ENCODE results near the gene TUBB6.

TUBB6 gene

GRCh38 chr18:12338382-12338781 lies 30.3 kb downstream of the TUBB6 start:
- no peak for DNase-seq (ENCODE audit: low spot score)

GRCh38 chr18:12340945-12341660 lies 33.1 kb downstream of the TUBB6 start:
- no peak for DNase-seq (ENCODE audit: low spot score)

GRCh38 chr18:12342661-12343060 lies 34.6 kb downstream of the TUBB6 start:
- DNase-seq (ENCODE audit: low spot score): no peak

- no peak for DNase-seq (ENCODE audit: low spot score)
These were observed 37.6 kb downstream of the TUBB6 start for GRCh38 chr18:12345491-12346239.

- DNase-seq (ENCODE audit: low spot score): no peak
These were observed 38.2 kb downstream of the TUBB6 start for GRCh38 chr18:12346240-12346565.

- no peak for DNase-seq (ENCODE audit: low spot score)
These were observed 39.9 kb downstream of the TUBB6 start for GRCh38 chr18:12347895-12348294.

GRCh38 chr18:12352188-12352587 lies 44.1 kb downstream of the TUBB6 start:
- DNase-seq (ENCODE audit: low spot score): no peak

- DNase-seq (ENCODE audit: low spot score): no peak
These were observed 51.5 kb downstream of the TUBB6 start for GRCh38 chr18:12359515-12359927.

GRCh38 chr18:12361770-12362378 lies 53.8 kb downstream of the TUBB6 start:
- no peak for DNase-seq (ENCODE audit: low spot score)

- no peak for DNase-seq (ENCODE audit: low spot score)
These were observed 54.6 kb downstream of the TUBB6 start for GRCh38 chr18:12362473-12363174.

GRCh38 chr18:12366379-12366778 lies 58.3 kb downstream of the TUBB6 start:
- DNase-seq (ENCODE audit: low spot score): no peak

GRCh38 chr18:12366784-12367183 lies 58.7 kb downstream of the TUBB6 start:
- no peak for DNase-seq (ENCODE audit: low spot score)

GRCh38 chr18:12369211-12369610 lies 61.2 kb downstream of the TUBB6 start:
- no peak for DNase-seq (ENCODE audit: low spot score)

GRCh38 chr18:12371590-12371989 lies 63.5 kb downstream of the TUBB6 start:
- no peak for DNase-seq (ENCODE audit: low spot score)

- DNase-seq (ENCODE audit: low spot score): no peak
These were observed 64.4 kb downstream of the TUBB6 start for GRCh38 chr18:12372406-12372805.

- no peak for DNase-seq (ENCODE audit: low spot score)
These were observed 65.2 kb downstream of the TUBB6 start for GRCh38 chr18:12373116-12373770.

- no peak for DNase-seq (ENCODE audit: low spot score)
These were observed 65.7 kb downstream of the TUBB6 start for GRCh38 chr18:12373771-12374116.

GRCh38 chr18:12374401-12374800 lies 66.4 kb downstream of the TUBB6 start:
- DNase-seq (ENCODE audit: low spot score): no peak
